ENCODE measurements around the gene ATXN1.

Gene ATXN1

DNA sequence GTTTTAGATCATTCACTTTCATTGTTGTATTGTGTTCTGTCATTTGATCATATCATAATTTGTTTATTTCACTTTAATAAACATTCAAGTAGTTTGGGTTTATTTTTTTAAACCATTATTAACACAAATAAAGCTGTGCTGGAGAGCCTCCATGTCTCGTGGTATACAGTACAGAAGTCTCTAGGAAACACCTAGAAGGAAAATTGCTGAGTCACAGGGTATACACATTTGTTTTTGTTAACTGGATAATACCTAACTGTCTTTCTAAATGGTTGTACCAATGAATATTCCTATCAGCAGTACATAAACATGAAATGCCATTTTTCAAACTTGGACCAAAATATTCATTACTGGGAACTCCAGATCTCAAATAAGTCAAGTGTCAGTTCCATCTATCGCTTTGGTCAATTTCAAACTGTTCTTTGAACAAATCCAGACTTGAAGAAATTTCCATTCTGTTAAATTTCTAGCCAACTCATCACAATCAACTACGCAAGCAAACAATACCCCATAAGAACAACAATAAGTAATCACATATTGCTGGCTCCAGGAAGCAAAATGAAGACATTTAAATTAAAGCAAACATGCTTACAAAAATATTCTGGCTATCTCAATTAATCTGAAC, 138.1 kb downstream of the ATXN1 start:
- H3K14ac ChIP-seq (ENCODE audit: low read length): no peak overlapping the region
- DNase-seq (ENCODE audit: low spot score): no peak
- H2AK5ac ChIP-seq (ENCODE audit: low read depth, low read length): no peak overlapping the region
- no peak overlapping the region for H2BK15ac ChIP-seq (ENCODE audit: low read length)
- H2BK120ac ChIP-seq (ENCODE audit: low read depth, low read length): no peak overlapping the region
- no peak overlapping the region for H3K18ac ChIP-seq (ENCODE audit: low read length)
- H3K4me1 ChIP-seq (ENCODE audit: control insufficient read depth in 2 of 2, insufficient read depth in 1 of 2, low read depth in 1 of 2, low read length in 2 of 2): no peaks in the 10 kb centered on the region
- no peak overlapping the region for H2BK5ac ChIP-seq (ENCODE audit: low read length)
- no CpG with 5 or more reads among the region's 3 CpGs for WGBS, 2 donors (ENCODE audit: extremely low coverage in 2 of 2, insufficient read length in 2 of 2, insufficient replicate concordance in 1 of 2)
- H2AFZ ChIP-seq (ENCODE audit: low read length): no peak overlapping the region
- no peaks in the 10 kb centered on the region for H3K9me3 ChIP-seq (replicated peaks in 1 of 2; ENCODE audit: control insufficient read depth in 2 of 2, insufficient read depth in 1 of 2, low read depth in 1 of 2, low read length in 2 of 2)
- no peak overlapping the region for H4K91ac ChIP-seq (ENCODE audit: low read depth, low read length, poor library complexity)
- no peak overlapping the region for H3K27ac ChIP-seq (replicated peaks; ENCODE audit: low read length)
- no peak overlapping the region for H3K4ac ChIP-seq (ENCODE audit: low read length)
- no peak overlapping the region for H3K4me2 ChIP-seq (ENCODE audit: insufficient read depth, low read length, poor library complexity, severe bottlenecking)
- no peak overlapping the region for H4K8ac ChIP-seq (ENCODE audit: low read depth, low read length)
- H3K9ac ChIP-seq (ENCODE audit: low read depth, low read length, poor library complexity): no peak overlapping the region
- H3K36me3 ChIP-seq (replicated peaks in 1 of 2; ENCODE audit: control insufficient read depth in 2 of 2, insufficient read depth in 2 of 2, low read length in 2 of 2): no peaks in the 10 kb centered on the region
- no peaks in the 10 kb centered on the region for H3K79me1 ChIP-seq (ENCODE audit: low read depth, low read length)
- no peak overlapping the region for H2BK12ac ChIP-seq (ENCODE audit: low read length)
- no peaks in the 10 kb centered on the region for H3K27me3 ChIP-seq (ENCODE audit: control insufficient read depth in 3 of 3, insufficient read depth in 3 of 3, low read depth in 1 of 3, low read length in 3 of 3)
- H3K4me3 ChIP-seq (ENCODE audit: low read length in 2 of 2): no peak overlapping the region
- H3K23ac ChIP-seq (ENCODE audit: low read depth, low read length, poor library complexity): no peak overlapping the region

DNA sequence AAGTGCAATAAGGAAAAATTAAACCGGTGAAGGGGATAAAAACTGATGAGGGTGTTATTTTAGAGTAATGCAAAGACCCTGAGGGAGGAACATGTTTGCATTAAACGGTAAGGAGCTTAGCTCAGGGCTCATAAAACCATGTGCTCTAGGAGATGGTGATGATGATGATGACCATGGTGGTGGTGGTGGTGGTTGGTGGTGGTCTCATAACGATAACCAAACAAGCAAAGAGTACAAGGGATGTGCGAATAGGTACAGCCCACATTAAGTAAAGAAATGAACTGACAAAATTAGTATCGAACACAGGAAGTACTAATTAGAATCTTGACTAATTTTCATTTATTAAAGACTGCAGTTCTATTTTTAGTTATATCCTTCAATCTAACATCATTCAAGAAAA, 139.1 kb downstream of the ATXN1 start:
- no peak overlapping the region for H2AK5ac ChIP-seq (ENCODE audit: low read depth, low read length)
- no peak overlapping the region for H2AFZ ChIP-seq (ENCODE audit: low read length)
- no peak overlapping the region for H2BK5ac ChIP-seq (ENCODE audit: low read length)
- H4K8ac ChIP-seq (ENCODE audit: low read depth, low read length): no peak overlapping the region
- no peak overlapping the region for H4K91ac ChIP-seq (ENCODE audit: low read depth, low read length, poor library complexity)
- no peak overlapping the region for H2BK120ac ChIP-seq (ENCODE audit: low read depth, low read length)
- no peak overlapping the region for H2BK12ac ChIP-seq (ENCODE audit: low read length)
- WGBS, 2 donors (ENCODE audit: extremely low coverage in 2 of 2, insufficient read length in 2 of 2, insufficient replicate concordance in 1 of 2): no CpG with 5 or more reads among the region's 5 CpGs
- no peak for DNase-seq (ENCODE audit: low spot score)
- H3K4me2 ChIP-seq (ENCODE audit: insufficient read depth, low read length, poor library complexity, severe bottlenecking): no peak overlapping the region
- no peak overlapping the region for H3K18ac ChIP-seq (ENCODE audit: low read length)
- H3K79me1 ChIP-seq (ENCODE audit: low read depth, low read length): no peaks in the 10 kb centered on the region
- no peak overlapping the region for H3K23ac ChIP-seq (ENCODE audit: low read depth, low read length, poor library complexity)
- H3K14ac ChIP-seq (ENCODE audit: low read length): no peak overlapping the region
- no peaks in the 10 kb centered on the region for H3K4me1 ChIP-seq (ENCODE audit: control insufficient read depth in 2 of 2, insufficient read depth in 1 of 2, low read depth in 1 of 2, low read length in 2 of 2)
- no peaks in the 10 kb centered on the region for H3K27me3 ChIP-seq (ENCODE audit: control insufficient read depth in 3 of 3, insufficient read depth in 3 of 3, low read depth in 1 of 3, low read length in 3 of 3)
- no peak overlapping the region for H3K4me3 ChIP-seq (ENCODE audit: low read length in 2 of 2)
- no peak overlapping the region for H3K4ac ChIP-seq (ENCODE audit: low read length)
- no peak overlapping the region for H3K27ac ChIP-seq (replicated peaks; ENCODE audit: low read length)
- H3K9ac ChIP-seq (ENCODE audit: low read depth, low read length, poor library complexity): no peak overlapping the region
- no peaks in the 10 kb centered on the region for H3K36me3 ChIP-seq (replicated peaks in 1 of 2; ENCODE audit: control insufficient read depth in 2 of 2, insufficient read depth in 2 of 2, low read length in 2 of 2)
- H2BK15ac ChIP-seq (ENCODE audit: low read length): no peak overlapping the region
- no peaks in the 10 kb centered on the region for H3K9me3 ChIP-seq (replicated peaks in 1 of 2; ENCODE audit: control insufficient read depth in 2 of 2, insufficient read depth in 1 of 2, low read depth in 1 of 2, low read length in 2 of 2)

DNA sequence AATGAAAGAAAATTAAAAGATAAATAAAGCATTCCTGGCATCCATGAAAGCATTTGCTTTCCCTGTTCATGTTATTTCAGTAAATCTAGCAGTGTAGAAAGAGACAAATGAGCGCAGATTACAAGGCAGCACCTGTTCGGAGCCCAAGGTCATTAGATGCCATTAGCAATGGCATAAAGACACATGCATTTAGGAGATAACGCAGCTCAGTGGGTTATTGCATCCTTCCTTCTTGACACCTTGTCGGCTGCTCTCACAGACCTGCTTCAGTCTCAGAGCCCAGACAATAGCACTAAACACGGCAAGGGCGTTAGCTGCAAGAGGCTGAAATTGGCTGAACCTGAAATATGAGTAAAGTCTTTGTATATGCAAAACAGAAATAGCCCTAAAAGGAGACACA, 140.3 kb downstream of the ATXN1 start:
- no CpG with 5 or more reads among the region's 6 CpGs for WGBS, 2 donors (ENCODE audit: extremely low coverage in 2 of 2, insufficient read length in 2 of 2, insufficient replicate concordance in 1 of 2)
- no peak overlapping the region for H3K14ac ChIP-seq (ENCODE audit: low read length)

DNA sequence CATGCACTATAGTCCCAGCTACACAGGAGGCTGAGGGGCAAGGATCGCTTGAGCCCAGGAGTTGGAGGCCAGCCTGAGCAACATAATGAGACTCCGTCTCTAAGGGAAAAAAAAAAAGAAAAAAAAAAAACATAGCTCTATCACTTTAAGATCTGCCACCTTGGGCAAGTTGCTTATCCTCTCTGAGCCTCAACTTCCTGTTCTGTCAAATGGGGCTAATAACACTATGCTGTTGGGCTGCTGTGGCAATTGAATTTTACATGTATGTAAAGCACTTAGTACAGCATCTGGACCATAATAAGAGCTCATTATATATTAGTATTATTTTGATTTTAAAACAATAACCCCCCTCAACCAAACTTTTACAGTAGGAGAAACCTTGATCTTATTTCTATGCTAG, 141.5 kb downstream of the ATXN1 start:
- H4K91ac ChIP-seq (ENCODE audit: low read depth, low read length, poor library complexity): no peak overlapping the region
- WGBS, 2 donors (ENCODE audit: extremely low coverage in 2 of 2, insufficient read length in 2 of 2, insufficient replicate concordance in 1 of 2): no CpG with 5 or more reads among the region's 2 CpGs
- H3K18ac ChIP-seq (ENCODE audit: low read length): no peak overlapping the region
- H3K79me1 ChIP-seq (ENCODE audit: low read depth, low read length): no peaks in the 10 kb centered on the region
- H3K9ac ChIP-seq (ENCODE audit: low read depth, low read length, poor library complexity): no peak overlapping the region
- H3K4ac ChIP-seq (ENCODE audit: low read length): no peak overlapping the region
- H3K4me3 ChIP-seq (ENCODE audit: low read length in 2 of 2): no peak overlapping the region
- H3K27ac ChIP-seq (replicated peaks; ENCODE audit: low read length): no peak overlapping the region
- H2BK15ac ChIP-seq (ENCODE audit: low read length): no peak overlapping the region
- H3K27me3 ChIP-seq (ENCODE audit: control insufficient read depth in 3 of 3, insufficient read depth in 3 of 3, low read depth in 1 of 3, low read length in 3 of 3): no peaks in the 10 kb centered on the region
- no peak overlapping the region for H2BK12ac ChIP-seq (ENCODE audit: low read length)
- no peak overlapping the region for H2BK120ac ChIP-seq (ENCODE audit: low read depth, low read length)
- no peaks in the 10 kb centered on the region for H3K4me1 ChIP-seq (ENCODE audit: control insufficient read depth in 2 of 2, insufficient read depth in 1 of 2, low read depth in 1 of 2, low read length in 2 of 2)
- no peak for DNase-seq (ENCODE audit: low spot score)
- no peaks in the 10 kb centered on the region for H3K9me3 ChIP-seq (replicated peaks in 1 of 2; ENCODE audit: control insufficient read depth in 2 of 2, insufficient read depth in 1 of 2, low read depth in 1 of 2, low read length in 2 of 2)
- H4K8ac ChIP-seq (ENCODE audit: low read depth, low read length): no peak overlapping the region
- H3K23ac ChIP-seq (ENCODE audit: low read depth, low read length, poor library complexity): no peak overlapping the region
- no peak overlapping the region for H2AFZ ChIP-seq (ENCODE audit: low read length)
- H3K36me3 ChIP-seq (replicated peaks in 1 of 2; ENCODE audit: control insufficient read depth in 2 of 2, insufficient read depth in 2 of 2, low read length in 2 of 2): no peaks in the 10 kb centered on the region
- H2AK5ac ChIP-seq (ENCODE audit: low read depth, low read length): no peak overlapping the region
- no peak overlapping the region for H3K4me2 ChIP-seq (ENCODE audit: insufficient read depth, low read length, poor library complexity, severe bottlenecking)
- no peak overlapping the region for H2BK5ac ChIP-seq (ENCODE audit: low read length)
- no peak overlapping the region for H3K14ac ChIP-seq (ENCODE audit: low read length)

More for the DNA sequence above, 140.3 kb downstream of the ATXN1 start:
- no peak overlapping the region for H4K91ac ChIP-seq (ENCODE audit: low read depth, low read length, poor library complexity)
- no peak overlapping the region for H3K4ac ChIP-seq (ENCODE audit: low read length)
- no peak overlapping the region for H4K8ac ChIP-seq (ENCODE audit: low read depth, low read length)
- no peak overlapping the region for H2BK15ac ChIP-seq (ENCODE audit: low read length)
- H3K18ac ChIP-seq (ENCODE audit: low read length): no peak overlapping the region
- no peak overlapping the region for H2BK12ac ChIP-seq (ENCODE audit: low read length)
- no peak overlapping the region for H3K4me2 ChIP-seq (ENCODE audit: insufficient read depth, low read length, poor library complexity, severe bottlenecking)
- no peaks in the 10 kb centered on the region for H3K4me1 ChIP-seq (ENCODE audit: control insufficient read depth in 2 of 2, insufficient read depth in 1 of 2, low read depth in 1 of 2, low read length in 2 of 2)
- no peak overlapping the region for H3K23ac ChIP-seq (ENCODE audit: low read depth, low read length, poor library complexity)
- H3K9ac ChIP-seq (ENCODE audit: low read depth, low read length, poor library complexity): no peak overlapping the region
- H3K36me3 ChIP-seq (replicated peaks in 1 of 2; ENCODE audit: control insufficient read depth in 2 of 2, insufficient read depth in 2 of 2, low read length in 2 of 2): no peaks in the 10 kb centered on the region
- H2BK120ac ChIP-seq (ENCODE audit: low read depth, low read length): no peak overlapping the region
- no peak for DNase-seq (ENCODE audit: low spot score)
- H3K9me3 ChIP-seq (replicated peaks in 1 of 2; ENCODE audit: control insufficient read depth in 2 of 2, insufficient read depth in 1 of 2, low read depth in 1 of 2, low read length in 2 of 2): no peaks in the 10 kb centered on the region
- no peak overlapping the region for H3K27ac ChIP-seq (replicated peaks; ENCODE audit: low read length)
- H3K4me3 ChIP-seq (ENCODE audit: low read length in 2 of 2): no peak overlapping the region
- H2AFZ ChIP-seq (ENCODE audit: low read length): no peak overlapping the region
- H3K27me3 ChIP-seq (ENCODE audit: control insufficient read depth in 3 of 3, insufficient read depth in 3 of 3, low read depth in 1 of 3, low read length in 3 of 3): no peaks in the 10 kb centered on the region
- no peak overlapping the region for H2AK5ac ChIP-seq (ENCODE audit: low read depth, low read length)
- H3K79me1 ChIP-seq (ENCODE audit: low read depth, low read length): no peaks in the 10 kb centered on the region
- no peak overlapping the region for H2BK5ac ChIP-seq (ENCODE audit: low read length)
